ENCODE data around the gene DGKI.

GRCh38 chr7:137844677-137845425 is 1.9 kb downstream of the DGKI start:
- TF ChIP-seq, protein P1, sequence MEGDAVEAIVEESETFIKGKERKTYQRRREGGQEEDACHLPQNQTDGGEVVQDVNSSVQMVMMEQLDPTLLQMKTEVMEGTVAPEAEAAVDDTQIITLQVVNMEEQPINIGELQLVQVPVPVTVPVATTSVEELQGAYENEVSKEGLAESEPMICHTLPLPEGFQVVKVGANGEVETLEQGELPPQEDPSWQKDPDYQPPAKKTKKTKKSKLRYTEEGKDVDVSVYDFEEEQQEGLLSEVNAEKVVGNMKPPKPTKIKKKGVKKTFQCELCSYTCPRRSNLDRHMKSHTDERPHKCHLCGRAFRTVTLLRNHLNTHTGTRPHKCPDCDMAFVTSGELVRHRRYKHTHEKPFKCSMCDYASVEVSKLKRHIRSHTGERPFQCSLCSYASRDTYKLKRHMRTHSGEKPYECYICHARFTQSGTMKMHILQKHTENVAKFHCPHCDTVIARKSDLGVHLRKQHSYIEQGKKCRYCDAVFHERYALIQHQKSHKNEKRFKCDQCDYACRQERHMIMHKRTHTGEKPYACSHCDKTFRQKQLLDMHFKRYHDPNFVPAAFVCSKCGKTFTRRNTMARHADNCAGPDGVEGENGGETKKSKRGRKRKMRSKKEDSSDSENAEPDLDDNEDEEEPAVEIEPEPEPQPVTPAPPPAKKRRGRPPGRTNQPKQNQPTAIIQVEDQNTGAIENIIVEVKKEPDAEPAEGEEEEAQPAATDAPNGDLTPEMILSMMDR (IDR thresholded peaks at IDR 0.05): no peak
- no peak for TF ChIP-seq POLR2A (IDR thresholded peaks at IDR 0.05)
